ENCODE measurements around the gene COG3. TPM values are rescaled to one million over a fixed set of nuclear protein-coding genes. Genes with fewer than 3 reads are reported as not detected.
A peak's percentile ranks its signal among the peaks of the same experiment; 100 is the strongest.

Gene COG3
- total and polyA plus RNA-seq, 2 of the 13 experiments (the other 11 are each of a cell fraction or from before 2014, with no cell fraction given) = 37.8 to 47.5 TPM

GRCh38 chr13:45464687-45465453 is at the start of gene COG3 (continued):
- TF ChIP-seq ARID5B (CRISPR knock-in tag; IDR thresholded peaks at IDR 0.05) (peak; percentile 47), RFXAP (CRISPR knock-in tag; IDR thresholded peaks at IDR 0.05; ENCODE audit: borderline replicate concordance) (0 out of 2 replicates have a peak, but pooled peaks have one; percentile 48), HMGA1 (CRISPR knock-in tag; conservative IDR thresholded peaks at IDR 0.05) (no peak), ZFP36L2 (CRISPR knock-in tag; IDR thresholded peaks at IDR 0.05) (no peak), ZNF7 (CRISPR knock-in tag; IDR thresholded peaks at IDR 0.05) (no peak), ZNF343 (CRISPR knock-in tag; IDR thresholded peaks at IDR 0.05) (no peak; the same call in 1 of the 2 replicates), MTA3 (CRISPR knock-in tag; IDR thresholded peaks at IDR 0.05) (no peak), SMAD9 (CRISPR knock-in tag; IDR thresholded peaks at IDR 0.05) (no peak), YY1 (IDR thresholded peaks at IDR 0.05; ENCODE audit: insufficient read depth, insufficient replicate concordance, low read depth, low read length) (peak; percentile 61), MAF1 (CRISPR knock-in tag; IDR thresholded peaks at IDR 0.05; ENCODE audit: borderline replicate concordance) (no peak), ZNF232 (CRISPR knock-in tag; IDR thresholded peaks at IDR 0.05; ENCODE audit: borderline replicate concordance) (no peak), ZNF878 (CRISPR knock-in tag; IDR thresholded peaks at IDR 0.05) (no peak; the same call in 1 of the 2 replicates), ATF1 (CRISPR knock-in tag; IDR thresholded peaks at IDR 0.05) (peak; percentile 90), SP1 (IDR thresholded peaks at IDR 0.05) (no peak), SP1 (CRISPR knock-in tag; IDR thresholded peaks at IDR 0.05) (peak; percentile 77)
- TF ChIP-seq, protein P1, sequence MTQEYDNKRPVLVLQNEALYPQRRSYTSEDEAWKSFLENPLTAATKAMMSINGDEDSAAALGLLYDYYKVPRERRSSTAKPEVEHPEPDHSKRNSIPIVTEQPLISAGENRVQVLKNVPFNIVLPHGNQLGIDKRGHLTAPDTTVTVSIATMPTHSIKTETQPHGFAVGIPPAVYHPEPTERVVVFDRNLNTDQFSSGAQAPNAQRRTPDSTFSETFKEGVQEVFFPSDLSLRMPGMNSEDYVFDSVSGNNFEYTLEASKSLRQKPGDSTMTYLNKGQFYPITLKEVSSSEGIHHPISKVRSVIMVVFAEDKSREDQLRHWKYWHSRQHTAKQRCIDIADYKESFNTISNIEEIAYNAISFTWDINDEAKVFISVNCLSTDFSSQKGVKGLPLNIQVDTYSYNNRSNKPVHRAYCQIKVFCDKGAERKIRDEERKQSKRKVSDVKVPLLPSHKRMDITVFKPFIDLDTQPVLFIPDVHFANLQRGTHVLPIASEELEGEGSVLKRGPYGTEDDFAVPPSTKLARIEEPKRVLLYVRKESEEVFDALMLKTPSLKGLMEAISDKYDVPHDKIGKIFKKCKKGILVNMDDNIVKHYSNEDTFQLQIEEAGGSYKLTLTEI (CRISPR knock-in tag; conservative IDR thresholded peaks at IDR 0.05) = no peak
- TF ChIP-seq, protein P2, sequence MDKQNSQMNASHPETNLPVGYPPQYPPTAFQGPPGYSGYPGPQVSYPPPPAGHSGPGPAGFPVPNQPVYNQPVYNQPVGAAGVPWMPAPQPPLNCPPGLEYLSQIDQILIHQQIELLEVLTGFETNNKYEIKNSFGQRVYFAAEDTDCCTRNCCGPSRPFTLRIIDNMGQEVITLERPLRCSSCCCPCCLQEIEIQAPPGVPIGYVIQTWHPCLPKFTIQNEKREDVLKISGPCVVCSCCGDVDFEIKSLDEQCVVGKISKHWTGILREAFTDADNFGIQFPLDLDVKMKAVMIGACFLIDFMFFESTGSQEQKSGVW (CRISPR knock-in tag; IDR thresholded peaks at IDR 0.05; ENCODE audit: borderline replicate concordance) = no peak
- TF ChIP-seq, protein P3, sequence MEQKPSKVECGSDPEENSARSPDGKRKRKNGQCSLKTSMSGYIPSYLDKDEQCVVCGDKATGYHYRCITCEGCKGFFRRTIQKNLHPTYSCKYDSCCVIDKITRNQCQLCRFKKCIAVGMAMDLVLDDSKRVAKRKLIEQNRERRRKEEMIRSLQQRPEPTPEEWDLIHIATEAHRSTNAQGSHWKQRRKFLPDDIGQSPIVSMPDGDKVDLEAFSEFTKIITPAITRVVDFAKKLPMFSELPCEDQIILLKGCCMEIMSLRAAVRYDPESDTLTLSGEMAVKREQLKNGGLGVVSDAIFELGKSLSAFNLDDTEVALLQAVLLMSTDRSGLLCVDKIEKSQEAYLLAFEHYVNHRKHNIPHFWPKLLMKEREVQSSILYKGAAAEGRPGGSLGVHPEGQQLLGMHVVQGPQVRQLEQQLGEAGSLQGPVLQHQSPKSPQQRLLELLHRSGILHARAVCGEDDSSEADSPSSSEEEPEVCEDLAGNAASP (CRISPR knock-in tag; IDR thresholded peaks at IDR 0.05; ENCODE audit: borderline replicate concordance) = peak; percentile 7; the same call in 1 of the 2 replicates
